GM12873 (cell line): ENCODE measurements around the gene COQ10B.

Source experiments
- TF ChIP-seq, protein P1 (sequence below): IDR thresholded peaks from 2 replicates; pipeline ENCODE4 v1.5.1; 2012; ENCODE audit warnings: low read depth, mild to moderate bottlenecking, moderate library complexity, low read length, control low read depth; ENCODE audit not compliant: insufficient read depth; ENCODE audit errors: missing control alignments

The COQ10B gene

DNA sequence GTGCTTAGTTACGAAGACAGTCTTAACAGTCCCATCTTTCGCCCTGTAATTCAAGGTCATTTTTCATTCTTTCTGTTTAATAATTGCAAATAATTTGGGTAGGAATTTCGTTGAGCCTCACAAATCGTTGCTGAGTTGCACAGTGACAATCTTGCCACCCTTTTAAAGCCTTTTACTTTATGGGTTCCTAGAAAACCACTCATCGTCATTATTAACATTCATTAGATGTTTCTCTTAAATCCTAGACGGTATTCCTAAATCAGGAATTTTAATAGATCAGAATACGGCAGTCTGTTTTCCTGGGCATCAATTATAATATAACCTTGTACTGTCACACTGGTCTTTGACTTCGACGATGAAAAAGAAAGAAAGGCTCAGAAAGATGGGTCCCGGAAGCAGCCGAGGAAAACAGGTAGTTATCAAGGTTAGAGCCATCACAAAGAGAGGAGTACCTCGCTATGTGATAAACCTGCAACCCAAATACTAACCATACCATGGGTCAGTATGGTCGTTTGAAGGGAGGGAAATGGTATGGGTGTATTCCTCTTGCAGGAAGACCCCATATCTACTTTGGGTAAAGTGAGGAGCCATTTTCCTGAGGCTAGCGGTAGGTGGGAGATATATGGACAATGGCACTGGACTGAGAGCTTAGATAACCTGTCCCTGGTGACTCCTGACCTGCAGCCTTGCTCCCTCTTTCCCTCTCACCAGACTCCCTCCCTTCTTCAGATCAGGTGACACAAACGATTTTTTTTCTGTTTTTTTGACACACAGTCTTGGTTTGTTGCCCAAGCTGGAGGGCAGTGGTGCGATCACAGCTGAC, 17.5 kb upstream of the COQ10B start:
- TF ChIP-seq, protein P1, sequence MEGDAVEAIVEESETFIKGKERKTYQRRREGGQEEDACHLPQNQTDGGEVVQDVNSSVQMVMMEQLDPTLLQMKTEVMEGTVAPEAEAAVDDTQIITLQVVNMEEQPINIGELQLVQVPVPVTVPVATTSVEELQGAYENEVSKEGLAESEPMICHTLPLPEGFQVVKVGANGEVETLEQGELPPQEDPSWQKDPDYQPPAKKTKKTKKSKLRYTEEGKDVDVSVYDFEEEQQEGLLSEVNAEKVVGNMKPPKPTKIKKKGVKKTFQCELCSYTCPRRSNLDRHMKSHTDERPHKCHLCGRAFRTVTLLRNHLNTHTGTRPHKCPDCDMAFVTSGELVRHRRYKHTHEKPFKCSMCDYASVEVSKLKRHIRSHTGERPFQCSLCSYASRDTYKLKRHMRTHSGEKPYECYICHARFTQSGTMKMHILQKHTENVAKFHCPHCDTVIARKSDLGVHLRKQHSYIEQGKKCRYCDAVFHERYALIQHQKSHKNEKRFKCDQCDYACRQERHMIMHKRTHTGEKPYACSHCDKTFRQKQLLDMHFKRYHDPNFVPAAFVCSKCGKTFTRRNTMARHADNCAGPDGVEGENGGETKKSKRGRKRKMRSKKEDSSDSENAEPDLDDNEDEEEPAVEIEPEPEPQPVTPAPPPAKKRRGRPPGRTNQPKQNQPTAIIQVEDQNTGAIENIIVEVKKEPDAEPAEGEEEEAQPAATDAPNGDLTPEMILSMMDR: no peak

DNA sequence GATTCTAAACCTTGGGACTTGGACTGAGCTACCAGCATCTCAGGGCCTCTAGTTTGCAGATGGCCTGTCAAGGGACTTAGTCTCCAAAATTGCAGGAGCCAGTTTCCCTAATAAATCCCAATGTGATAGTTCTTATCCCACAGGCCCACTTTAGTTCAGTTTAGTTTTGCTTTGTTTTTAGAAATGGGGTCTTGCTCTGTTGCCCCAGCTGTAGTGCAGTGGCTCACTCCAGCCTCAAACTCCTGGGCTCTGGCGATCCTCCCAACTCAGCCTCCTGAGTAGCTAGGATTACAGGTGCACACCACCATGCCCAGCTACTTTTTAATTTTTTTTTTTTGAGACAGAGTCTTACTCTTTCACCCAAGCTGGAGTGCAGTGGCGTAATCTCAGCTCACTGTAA, 16.0 kb upstream of the COQ10B start:
- TF ChIP-seq, protein P1: no peak

DNA sequence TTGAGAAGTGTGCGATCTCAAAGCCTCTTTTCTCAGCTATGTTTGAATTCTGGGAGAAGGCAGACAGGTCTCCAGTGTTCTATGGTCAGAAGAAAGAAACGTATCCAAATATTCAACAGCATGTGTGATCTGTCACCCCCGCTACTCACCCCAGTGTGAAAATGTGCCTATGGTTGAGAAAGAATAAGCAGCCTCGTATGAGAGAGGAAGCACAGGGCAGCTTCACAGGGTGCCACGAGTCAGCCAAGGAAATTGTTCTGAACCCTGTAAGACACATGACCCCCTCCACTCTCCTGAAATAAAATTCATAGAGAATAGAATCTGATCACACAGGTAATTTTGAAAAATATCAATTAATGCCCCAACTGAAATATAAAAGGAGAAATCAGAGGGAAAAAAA, 10.5 kb upstream of the COQ10B start:
- TF ChIP-seq, protein P1: no peak

DNA sequence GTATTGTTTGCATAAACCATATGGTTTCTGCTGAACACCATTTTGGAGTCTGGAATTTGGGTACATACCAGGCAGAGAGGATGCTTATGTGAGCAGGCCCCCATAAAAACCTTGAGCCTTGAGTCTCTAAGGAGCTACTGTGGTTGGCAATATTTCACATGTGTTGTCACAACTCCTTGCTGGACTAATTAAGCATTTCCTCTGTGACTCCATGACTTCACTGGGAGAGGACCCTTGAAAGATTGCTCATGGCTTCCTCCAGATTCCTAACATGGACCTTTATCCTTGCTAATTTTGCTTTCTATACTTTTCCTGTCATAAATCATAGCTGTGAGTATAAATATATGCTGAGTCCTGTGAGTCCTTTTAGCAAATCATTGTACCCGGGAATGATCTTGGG, 7.6 kb upstream of the COQ10B start:
- TF ChIP-seq, protein P1: no peak

DNA sequence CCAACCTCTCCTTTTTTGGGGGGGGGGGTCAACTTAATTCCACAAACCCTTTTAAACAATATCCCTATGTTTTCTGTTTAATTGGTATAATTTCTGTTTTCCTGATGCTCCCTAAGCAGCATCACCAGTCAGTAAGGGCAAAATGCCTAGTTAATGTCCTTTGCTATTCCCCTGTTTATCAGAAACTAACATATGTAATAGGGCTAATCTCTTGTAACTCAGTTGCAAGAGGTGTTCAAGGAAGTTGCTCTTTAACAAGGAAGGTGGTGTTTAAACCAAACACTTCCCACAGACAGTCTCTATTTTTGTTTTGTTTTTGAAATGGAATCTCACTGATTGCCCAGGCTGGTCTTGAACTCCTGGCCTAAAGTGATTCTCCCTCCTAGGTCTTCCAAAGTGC, 6.5 kb upstream of the COQ10B start:
- TF ChIP-seq, protein P1: no peak

DNA sequence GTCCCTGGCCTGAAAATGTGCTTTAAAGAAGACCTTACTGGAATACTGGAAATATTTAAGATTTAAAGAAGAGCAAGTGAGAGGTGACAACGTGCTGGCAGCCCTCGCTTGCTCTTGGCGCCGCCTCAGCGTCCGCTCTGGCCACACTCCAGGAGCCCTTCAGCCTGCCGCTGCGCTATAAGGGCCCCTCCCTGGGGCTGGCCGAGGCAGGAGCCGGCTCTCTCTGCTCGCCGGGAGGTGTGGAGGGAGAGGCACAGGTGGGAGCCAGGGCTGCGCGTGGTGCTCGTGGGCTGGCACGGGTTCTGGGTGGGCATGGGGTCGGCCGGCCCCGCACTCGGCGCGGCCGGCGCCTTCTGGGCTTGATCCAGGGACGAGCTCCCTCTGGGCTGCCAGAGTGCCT, 2.9 kb upstream of the COQ10B start:
- TF ChIP-seq, protein P1: no peak

DNA sequence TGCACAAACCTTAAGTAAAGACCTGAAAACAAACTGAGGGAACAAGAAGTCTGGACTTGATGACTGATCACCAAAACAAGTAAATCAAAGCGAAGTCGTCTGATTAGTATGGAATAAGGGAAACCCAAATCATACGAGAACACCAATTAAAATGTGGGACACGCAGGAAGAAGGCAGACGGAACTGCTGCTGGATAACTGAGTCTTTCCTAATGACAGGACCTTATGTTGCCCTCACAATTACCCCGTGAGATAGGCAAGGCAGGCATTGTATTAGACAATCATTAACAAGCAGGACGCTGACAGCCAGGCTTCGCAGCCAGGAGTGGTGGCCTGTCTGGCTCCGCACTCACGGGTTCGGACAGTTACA, 614 bp upstream of the COQ10B start:
- TF ChIP-seq, protein P1: no peak
